Parathyroid adenoma (tissue), 2 donors: ENCODE measurements around the gene FCN3.

ENCODE experiments used
- H2AFZ ChIP-seq: fragments of 300-600 bp; sonication (generic); one replicate; pipeline ENCODE4 v1.7.0; 2017; ENCODE audit warnings: antibody characterized with exemption, mild to moderate bottlenecking
- H3K27ac ChIP-seq: fragments of 300-600 bp; sonication (generic); one replicate; pipeline ENCODE4 v1.7.0; 2017
- H3K27me3 ChIP-seq: fragments of 300-600 bp; sonication (generic); one replicate; pipeline ENCODE4 v1.7.0; 2017; ENCODE audit warnings: low read length; ENCODE audit not compliant: control insufficient read depth, insufficient read depth
- H3K36me3 ChIP-seq: fragments of 300-600 bp; sonication (generic); one replicate; pipeline ENCODE4 v1.7.0; 2017; ENCODE audit warnings: low read length; ENCODE audit not compliant: control insufficient read depth, insufficient read depth
- H3K4me1 ChIP-seq: fragments of 300-600 bp; sonication (generic); one replicate; pipeline ENCODE4 v1.7.0; 2017; ENCODE audit warnings: control low read depth
- H3K4me2 ChIP-seq: fragments of 300-600 bp; sonication (generic); one replicate; pipeline ENCODE4 v1.7.0; 2017; ENCODE audit warnings: low read length
- H3K4me3 ChIP-seq: fragments of 300-600 bp; sonication (generic); one replicate; pipeline ENCODE4 v1.7.0; 2017; ENCODE audit warnings: low read depth, low read length
- H3K79me2 ChIP-seq: fragments of 300-600 bp; sonication (generic); one replicate; pipeline ENCODE4 v1.7.0; 2017; ENCODE audit warnings: control low read depth
- H3K9ac ChIP-seq: fragments of 300-600 bp; sonication (generic); one replicate; pipeline ENCODE4 v1.7.0; 2017; ENCODE audit warnings: mild to moderate bottlenecking
- H3K9me3 ChIP-seq: fragments of 300-600 bp; sonication (generic); one replicate; pipeline ENCODE4 v1.7.0; 2017; ENCODE audit warnings: low read length; ENCODE audit not compliant: control insufficient read depth
- CTCF ChIP-seq: fragments of 300-600 bp; sonication (generic); IDR thresholded peaks from one replicate; pipeline ENCODE4 v1.7.0; 2017; ENCODE audit warnings: antibody characterized with exemption, mild to moderate bottlenecking
- donor health status: primary hyperparathyroidism.

FCN3 gene

GRCh38 chr1:27383661-27384060 is 9.0 kb upstream of the FCN3 start:
- H3K27ac ChIP-seq = no peak overlapping the region
- no peaks in the 10 kb centered on the region for H3K36me3 ChIP-seq
- no peaks in the 10 kb centered on the region for H3K4me1 ChIP-seq
- TF ChIP-seq CTCF = no peak
- H3K79me2 ChIP-seq = no peaks in the 10 kb centered on the region
- H2AFZ ChIP-seq = no peak overlapping the region
- H3K4me3 ChIP-seq = no peak overlapping the region
- no peak overlapping the region for H3K9ac ChIP-seq
- no peak overlapping the region for H3K4me2 ChIP-seq
- no peaks in the 10 kb centered on the region for H3K9me3 ChIP-seq
- H3K27me3 ChIP-seq = no peaks in the 10 kb centered on the region

GRCh38 chr1:27383039-27383605 is 8.5 kb upstream of the FCN3 start, which contains the start of gene CD164L2:
TSS of gene CD164L2 (minus strand) at chr1:27383333. CDS start at chr1:27383239, 94 bp downstream.
- Histone ChIP-seq H3K4me3 (no peak within 1 kb of the TSS), H3K9me3 (no peaks in the 10 kb centered on the region), H2AFZ (no peak within 1 kb of the TSS), H3K27me3 (no peaks in the 10 kb centered on the region), H3K9ac (no peak within 1 kb of the TSS), H3K36me3 (no peaks in the 10 kb centered on the region), H3K79me2 (no peaks in the 10 kb centered on the region), H3K4me2 (peak within 1 kb of the TSS; percentile 38), H3K27ac (no peak within 1 kb of the TSS), H3K4me1 (no peaks in the 10 kb centered on the region)
- no peak for TF ChIP-seq CTCF

GRCh38 chr1:27381969-27382762 is 7.5 kb upstream of the FCN3 start:
- H3K36me3 ChIP-seq = no peaks in the 10 kb centered on the region
- no peak overlapping the region for H3K4me3 ChIP-seq
- H3K9ac ChIP-seq = no peak overlapping the region
- no peaks in the 10 kb centered on the region for H3K79me2 ChIP-seq
- no peaks in the 10 kb centered on the region for H3K9me3 ChIP-seq
- H2AFZ ChIP-seq = no peak overlapping the region
- no peak for TF ChIP-seq CTCF
- H3K4me2 ChIP-seq = no peak overlapping the region
- no peaks in the 10 kb centered on the region for H3K27me3 ChIP-seq
- no peak overlapping the region for H3K27ac ChIP-seq
- H3K4me1 ChIP-seq = no peaks in the 10 kb centered on the region

- Histone ChIP-seq H3K4me3 (no peak overlapping the region), H2AFZ (peak overlapping the region; percentile 11), H3K36me3 (no peaks in the 10 kb centered on the region), H3K79me2 (no peaks in the 10 kb centered on the region), H3K4me2 (no peak overlapping the region), H3K9ac (no peak overlapping the region), H3K27ac (no peak overlapping the region), H3K4me1 (no peaks in the 10 kb centered on the region), H3K27me3 (no peaks in the 10 kb centered on the region), H3K9me3 (no peaks in the 10 kb centered on the region)
- TF ChIP-seq CTCF = no peak
Measured at GRCh38 chr1:27380766-27381733, 6.4 kb upstream of the FCN3 start.
